ENCODE data around the gene TBCK.

DNA sequence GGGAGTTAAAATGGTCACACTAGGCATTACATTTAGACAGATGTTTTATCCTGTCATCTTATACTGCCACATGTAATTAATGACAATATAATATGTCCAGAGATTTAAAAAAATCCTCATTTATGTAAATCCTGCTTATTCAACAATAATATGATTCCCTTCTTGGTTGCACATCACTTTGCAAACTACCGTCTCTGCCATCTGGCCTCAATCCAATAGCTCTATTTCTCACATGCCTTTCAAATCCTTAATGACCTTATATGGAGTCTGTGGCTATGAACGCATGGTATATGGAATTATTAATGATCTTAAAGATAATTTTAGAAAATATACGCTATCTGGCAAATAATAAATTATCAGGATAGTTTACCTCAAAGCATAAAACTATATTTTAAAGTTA lies 276.2 kb downstream of the TBCK start:
- no peak for TF ChIP-seq EZH2 (optimal IDR thresholded peaks at IDR 0.05; ENCODE audit: low read depth, low read length)
- TF ChIP-seq, protein P1, sequence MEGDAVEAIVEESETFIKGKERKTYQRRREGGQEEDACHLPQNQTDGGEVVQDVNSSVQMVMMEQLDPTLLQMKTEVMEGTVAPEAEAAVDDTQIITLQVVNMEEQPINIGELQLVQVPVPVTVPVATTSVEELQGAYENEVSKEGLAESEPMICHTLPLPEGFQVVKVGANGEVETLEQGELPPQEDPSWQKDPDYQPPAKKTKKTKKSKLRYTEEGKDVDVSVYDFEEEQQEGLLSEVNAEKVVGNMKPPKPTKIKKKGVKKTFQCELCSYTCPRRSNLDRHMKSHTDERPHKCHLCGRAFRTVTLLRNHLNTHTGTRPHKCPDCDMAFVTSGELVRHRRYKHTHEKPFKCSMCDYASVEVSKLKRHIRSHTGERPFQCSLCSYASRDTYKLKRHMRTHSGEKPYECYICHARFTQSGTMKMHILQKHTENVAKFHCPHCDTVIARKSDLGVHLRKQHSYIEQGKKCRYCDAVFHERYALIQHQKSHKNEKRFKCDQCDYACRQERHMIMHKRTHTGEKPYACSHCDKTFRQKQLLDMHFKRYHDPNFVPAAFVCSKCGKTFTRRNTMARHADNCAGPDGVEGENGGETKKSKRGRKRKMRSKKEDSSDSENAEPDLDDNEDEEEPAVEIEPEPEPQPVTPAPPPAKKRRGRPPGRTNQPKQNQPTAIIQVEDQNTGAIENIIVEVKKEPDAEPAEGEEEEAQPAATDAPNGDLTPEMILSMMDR (IDR thresholded peaks at IDR 0.05; ENCODE audit: low read length): no peak
- no peak for TF ChIP-seq EZH2phosphoT487 (IDR thresholded peaks at IDR 0.05; ENCODE audit: low read length)

All from MM.1S (cell line).